GM23338 (cell line): ENCODE data around the gene PPFIA1.

Experiments
- CREB1 ChIP-seq: fragments of 250-450 bp; sonication (Bioruptor Pico); IDR thresholded peaks from 2 replicates; pipeline ENCODE4 v1.5.0; 2020; ENCODE audit warnings: low read depth, mild to moderate bottlenecking, moderate library complexity
- EZH2 ChIP-seq: fragments of 200-600 bp; sonication (generic); IDR thresholded peaks from one replicate; pipeline ENCODE4 v1.8.0; 2017; ENCODE audit warnings: antibody characterized with exemption, mild to moderate bottlenecking, low read depth; ENCODE audit not compliant: unreplicated experiment
- EZH2phosphoT487 ChIP-seq: fragments of 200-600 bp; sonication (generic); IDR thresholded peaks from one replicate; pipeline ENCODE4 v1.8.1; 2018; ENCODE audit warnings: antibody characterized with exemption; ENCODE audit not compliant: unreplicated experiment
- JUNB ChIP-seq: IDR thresholded peaks from one replicate; pipeline ENCODE4 v1.6.1; 2016; ENCODE audit warnings: antibody characterized with exemption; ENCODE audit not compliant: unreplicated experiment
- POLR2AphosphoS5 ChIP-seq: IDR thresholded peaks from 2 replicates; pipeline ENCODE4 v1.6.1; 2016; ENCODE audit warnings: antibody characterized with exemption, low read depth
- STAT1 ChIP-seq: IDR thresholded peaks from one replicate; pipeline ENCODE4 v1.6.1; 2016; ENCODE audit warnings: antibody characterized with exemption; ENCODE audit not compliant: unreplicated experiment
- ZNF114 ChIP-seq: fragments of 250-450 bp; sonication (Bioruptor Pico); IDR thresholded peaks from 2 replicates; pipeline ENCODE4 v1.5.0; 2020; ENCODE audit warnings: mild to moderate bottlenecking, moderate library complexity
- TF ChIP-seq, protein P1 (sequence below), 2 experiments: fragments of 200-600 bp in 1 of 2; sonication (generic) in 1 of 2; conservative IDR thresholded peaks; 2 replicates each; pipeline versions ENCODE4 v1.5.1 to v1.6.1; 2016 to 2017; ENCODE audit warnings: antibody characterized with exemption in 2 of 2, low read depth in 2 of 2, mild to moderate bottlenecking in 2 of 2, moderate library complexity in 1 of 2
- TF ChIP-seq, protein P2 (sequence below): IDR thresholded peaks from one replicate; pipeline ENCODE4 v1.6.1; 2018; ENCODE audit warnings: antibody characterized with exemption; ENCODE audit not compliant: unreplicated experiment

DNA sequence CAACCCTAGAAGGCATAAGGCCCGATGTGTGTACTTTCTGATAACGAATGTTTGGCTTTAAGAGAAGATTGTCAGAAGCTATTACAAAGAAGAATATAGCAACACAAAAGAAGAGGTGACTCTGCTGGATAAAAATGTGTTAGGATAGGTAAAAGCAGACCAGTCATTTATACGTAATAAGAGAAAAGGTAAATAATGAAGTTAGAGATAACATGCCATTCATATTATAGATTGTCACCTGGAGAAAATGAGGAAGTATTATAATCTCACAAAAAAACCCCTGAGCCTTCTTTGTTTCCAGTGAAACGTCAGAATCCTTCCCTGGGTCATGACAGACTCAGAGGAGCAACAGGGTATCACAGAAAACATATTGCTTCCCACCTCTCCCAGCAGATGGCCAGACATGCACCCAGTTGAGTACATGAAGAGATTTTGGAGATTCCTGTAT lies 36.1 kb downstream of the PPFIA1 start:
- TF ChIP-seq, protein P1, sequence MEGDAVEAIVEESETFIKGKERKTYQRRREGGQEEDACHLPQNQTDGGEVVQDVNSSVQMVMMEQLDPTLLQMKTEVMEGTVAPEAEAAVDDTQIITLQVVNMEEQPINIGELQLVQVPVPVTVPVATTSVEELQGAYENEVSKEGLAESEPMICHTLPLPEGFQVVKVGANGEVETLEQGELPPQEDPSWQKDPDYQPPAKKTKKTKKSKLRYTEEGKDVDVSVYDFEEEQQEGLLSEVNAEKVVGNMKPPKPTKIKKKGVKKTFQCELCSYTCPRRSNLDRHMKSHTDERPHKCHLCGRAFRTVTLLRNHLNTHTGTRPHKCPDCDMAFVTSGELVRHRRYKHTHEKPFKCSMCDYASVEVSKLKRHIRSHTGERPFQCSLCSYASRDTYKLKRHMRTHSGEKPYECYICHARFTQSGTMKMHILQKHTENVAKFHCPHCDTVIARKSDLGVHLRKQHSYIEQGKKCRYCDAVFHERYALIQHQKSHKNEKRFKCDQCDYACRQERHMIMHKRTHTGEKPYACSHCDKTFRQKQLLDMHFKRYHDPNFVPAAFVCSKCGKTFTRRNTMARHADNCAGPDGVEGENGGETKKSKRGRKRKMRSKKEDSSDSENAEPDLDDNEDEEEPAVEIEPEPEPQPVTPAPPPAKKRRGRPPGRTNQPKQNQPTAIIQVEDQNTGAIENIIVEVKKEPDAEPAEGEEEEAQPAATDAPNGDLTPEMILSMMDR (conservative IDR thresholded peaks at IDR 0.05; ENCODE audit: low read depth in 2 of 2): no peak
- TF ChIP-seq EZH2phosphoT487: no peak
- TF ChIP-seq, protein P2, sequence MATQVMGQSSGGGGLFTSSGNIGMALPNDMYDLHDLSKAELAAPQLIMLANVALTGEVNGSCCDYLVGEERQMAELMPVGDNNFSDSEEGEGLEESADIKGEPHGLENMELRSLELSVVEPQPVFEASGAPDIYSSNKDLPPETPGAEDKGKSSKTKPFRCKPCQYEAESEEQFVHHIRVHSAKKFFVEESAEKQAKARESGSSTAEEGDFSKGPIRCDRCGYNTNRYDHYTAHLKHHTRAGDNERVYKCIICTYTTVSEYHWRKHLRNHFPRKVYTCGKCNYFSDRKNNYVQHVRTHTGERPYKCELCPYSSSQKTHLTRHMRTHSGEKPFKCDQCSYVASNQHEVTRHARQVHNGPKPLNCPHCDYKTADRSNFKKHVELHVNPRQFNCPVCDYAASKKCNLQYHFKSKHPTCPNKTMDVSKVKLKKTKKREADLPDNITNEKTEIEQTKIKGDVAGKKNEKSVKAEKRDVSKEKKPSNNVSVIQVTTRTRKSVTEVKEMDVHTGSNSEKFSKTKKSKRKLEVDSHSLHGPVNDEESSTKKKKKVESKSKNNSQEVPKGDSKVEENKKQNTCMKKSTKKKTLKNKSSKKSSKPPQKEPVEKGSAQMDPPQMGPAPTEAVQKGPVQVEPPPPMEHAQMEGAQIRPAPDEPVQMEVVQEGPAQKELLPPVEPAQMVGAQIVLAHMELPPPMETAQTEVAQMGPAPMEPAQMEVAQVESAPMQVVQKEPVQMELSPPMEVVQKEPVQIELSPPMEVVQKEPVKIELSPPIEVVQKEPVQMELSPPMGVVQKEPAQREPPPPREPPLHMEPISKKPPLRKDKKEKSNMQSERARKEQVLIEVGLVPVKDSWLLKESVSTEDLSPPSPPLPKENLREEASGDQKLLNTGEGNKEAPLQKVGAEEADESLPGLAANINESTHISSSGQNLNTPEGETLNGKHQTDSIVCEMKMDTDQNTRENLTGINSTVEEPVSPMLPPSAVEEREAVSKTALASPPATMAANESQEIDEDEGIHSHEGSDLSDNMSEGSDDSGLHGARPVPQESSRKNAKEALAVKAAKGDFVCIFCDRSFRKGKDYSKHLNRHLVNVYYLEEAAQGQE: no peak
- no peak for TF ChIP-seq CREB1 (CRISPR knock-in tag)
- no peak for TF ChIP-seq EZH2
- TF ChIP-seq STAT1: no peak
- no peak for TF ChIP-seq POLR2AphosphoS5
- no peak for TF ChIP-seq JUNB
- no peak for TF ChIP-seq ZNF114 (CRISPR knock-in tag)
